Panc1 (cell line): Measurements from ENCODE around the gene C15orf40. TPM values are rescaled to one million over a fixed set of nuclear protein-coding genes. Genes with fewer than 3 reads are reported as not detected.

Source experiments
- ATAC-seq: fragments of 200-7000 bp; cut with Tn5 transposase; 2 replicates; pipeline ENCODE4 v1.9.1; 2020; ENCODE audit warnings: mild to moderate bottlenecking, moderate library complexity
- BruUV-seq: library from RNA; stranded (reverse); fragments of 400-500 nt; replicated peaks from 2 replicates; lab custom pipeline; 2021; lab: Mats Ljungman, UMichigan
- CTCF ChIA-PET: fragments of 300-600 bp; sonication (Branson Sonifier 250); formaldehyde crosslinking; loops from one replicate; lab custom pipeline; 2022; ENCODE audit warnings: antibody characterized with exemption; lab: Charles Lee
- POLR2A ChIA-PET: fragments of 300-600 bp; sonication (Branson Sonifier 250); formaldehyde crosslinking; loops from one replicate; lab custom pipeline; 2022; ENCODE audit warnings: antibody characterized with exemption; lab: Charles Lee
- DNase-seq: peaks from one replicate; pipeline ENCODE4 v3.0.0-alpha.2; 2010; ENCODE audit warnings: low read depth, low spot score
- H3K27ac ChIP-seq: 2 replicates; pipeline ENCODE4 v1.5.1; 2011; ENCODE audit warnings: mild to moderate bottlenecking, low read length, inconsistent platforms
- H3K27me3 ChIP-seq: fragments of 200-500 bp; sonication (Bioruptor generic); 2 replicates; pipeline ENCODE4 v1.6.0; 2014; ENCODE audit warnings: low read length, inconsistent platforms; ENCODE audit not compliant: control insufficient read depth, insufficient read depth
- H3K36me3 ChIP-seq: fragments of 200-500 bp; sonication (Bioruptor generic); 2 replicates; pipeline ENCODE4 v1.5.1; 2014; ENCODE audit warnings: inconsistent platforms, mild to moderate bottlenecking, low read length, moderate library complexity; ENCODE audit not compliant: control insufficient read depth, insufficient read depth
- H3K4me1 ChIP-seq: 2 replicates; pipeline ENCODE4 v1.5.1; 2011; ENCODE audit warnings: inconsistent platforms, mild to moderate bottlenecking, low read length, moderate library complexity; ENCODE audit not compliant: control insufficient read depth, insufficient read depth
- H3K4me3 ChIP-seq, 2 experiments: 2 replicates each; pipeline ENCODE4 v1.5.1; 2011 to 2012; ENCODE audit warnings: low read depth in 2 of 2, low read length in 2 of 2, mild to moderate bottlenecking in 2 of 2, inconsistent platforms in 1 of 2, moderate library complexity in 1 of 2
- H3K9me3 ChIP-seq: fragments of 200-500 bp; sonication (Bioruptor generic); 2 replicates; pipeline ENCODE4 v1.5.1; 2014; ENCODE audit warnings: low read depth, mild to moderate bottlenecking, inconsistent platforms, low read length, moderate library complexity; ENCODE audit not compliant: control insufficient read depth, insufficient read depth
- CTCF ChIP-seq: fragments of 450-650 bp; IDR thresholded peaks from 2 replicates; pipeline ENCODE4 v1.5.1; 2017; ENCODE audit warnings: mild to moderate bottlenecking
- POLR2AphosphoS5 ChIP-seq: IDR thresholded peaks from 2 replicates; pipeline ENCODE4 v1.6.1; 2012; ENCODE audit warnings: mild to moderate bottlenecking, low read depth, low read length, moderate library complexity
- REST ChIP-seq, 2 experiments: IDR thresholded peaks; 2 replicates each; pipeline ENCODE4 v1.6.1; 2011 to 2012; ENCODE audit warnings: low read depth in 2 of 2, control low read depth in 1 of 2, low read length in 1 of 2, mild to moderate bottlenecking in 1 of 2, moderate library complexity in 1 of 2; ENCODE audit not compliant: insufficient read depth in 1 of 2
- SIN3A ChIP-seq: IDR thresholded peaks from 2 replicates; pipeline ENCODE4 v1.6.1; 2012; ENCODE audit warnings: low read depth, mild to moderate bottlenecking, low read length, moderate library complexity, borderline replicate concordance; ENCODE audit not compliant: insufficient read depth
- TCF7L2 ChIP-seq: IDR thresholded peaks from 2 replicates; pipeline ENCODE4 v1.6.1; 2011; ENCODE audit warnings: mild to moderate bottlenecking, low read depth, low read length, inconsistent platforms
- in situ Hi-C: cut with HindIII; loops from 2 replicates; pipeline ENCODE4 v1.10.0; 2016; ENCODE audit warnings: low sequenced_read_pairs, low pct_unique_long_range_greater_than_20kb
- intact Hi-C: fragments of 100-400 bp; cut with micrococcal nuclease; formaldehyde crosslinking; loops from one replicate; pipeline ENCODE4 v1.10.0; 2022; ENCODE audit not compliant: unreplicated experiment
- total RNA-seq: library from RNA; stranded (reverse); gene quantifications from one replicate; pipeline ENCODE4 v1.2.1, GENCODE V29; 2021; ENCODE audit not compliant: unreplicated experiment

Gene C15orf40
- total RNA-seq, 1 experiment from 2014 or later, result 21.1 TPM

- TF ChIP-seq REST (IDR thresholded peaks at IDR 0.05; ENCODE audit: insufficient read depth in 1 of 2, low read depth in 2 of 2, low read length in 1 of 2), result no peak
- no peak for TF ChIP-seq POLR2AphosphoS5
- no peak for TF ChIP-seq SIN3A
- TF ChIP-seq CTCF, result no peak
- no peak for TF ChIP-seq TCF7L2
- ATAC-seq (no peak), DNase-seq (no peak)
- Histone ChIP-seq H3K9me3 (no peaks in the 10 kb centered on the region), H3K4me1 (no peaks in the 10 kb centered on the region), H3K27ac (no peak overlapping the region), H3K27me3 (no peaks in the 10 kb centered on the region), H3K4me3 (no peak overlapping the region), H3K36me3 (no peaks in the 10 kb centered on the region)
- in situ Hi-C loops (no loop called here), intact Hi-C loops (no loop called here)
- ChIA-PET CTCF (no interaction called here), POLR2A (no interaction called here)
- no TSS peak for BruUV-seq
These were observed 66.6 kb downstream of the C15orf40 start for GRCh38 chr15:82944821-82945220.

GRCh38 chr15:82944056-82944455 lies 67.4 kb downstream of the C15orf40 start:
- no TSS peak for BruUV-seq
- Histone ChIP-seq H3K36me3 (no peaks in the 10 kb centered on the region), H3K4me1 (no peaks in the 10 kb centered on the region), H3K27me3 (no peaks in the 10 kb centered on the region), H3K4me3 (no peak overlapping the region), H3K9me3 (no peaks in the 10 kb centered on the region), H3K27ac (no peak overlapping the region)
- in situ Hi-C loops, result no loop called here
- intact Hi-C loops, result no loop called here
- ATAC-seq (no peak), DNase-seq (no peak)
- CTCF ChIA-PET, result no interaction called here
- no peak for TF ChIP-seq SIN3A
- no peak for TF ChIP-seq POLR2AphosphoS5
- TF ChIP-seq CTCF, result no peak
- no peak for TF ChIP-seq TCF7L2
- TF ChIP-seq REST (IDR thresholded peaks at IDR 0.05; ENCODE audit: insufficient read depth in 1 of 2, low read depth in 2 of 2, low read length in 1 of 2), result no peak
- POLR2A ChIA-PET, result no interaction called here
